SIG-M5 treated with dmso at 0.1 percent for 504 hours (cell line): ENCODE results near the gene RANBP10.
"Not testable (repeated sequence)": the region's sequence is repeated elsewhere in the genome, so short reads cannot be mapped to it uniquely, and the experiment has no call there.

Experiments
- DNase-seq: peaks from one replicate; lab custom pipeline; 2025; ENCODE audit not compliant: unreplicated experiment; lab: John Stamatoyannopoulos, UW

Gene RANBP10

GRCh38 chr16:67780847-67781564 is 25.4 kb downstream of the RANBP10 start:
- no peak for DNase-seq

GRCh38 chr16:67779256-67780014 is 26.9 kb downstream of the RANBP10 start:
- DNase-seq = no peak

- DNase-seq = no peak
Observed at GRCh38 chr16:67775273-67775672, 31.1 kb downstream of the RANBP10 start.

GRCh38 chr16:67774457-67774853 is 31.9 kb downstream of the RANBP10 start:
- DNase-seq = no peak

- no peak for DNase-seq
Observed at GRCh38 chr16:67773569-67774456, 32.5 kb downstream of the RANBP10 start.

- DNase-seq = no peak
Observed at GRCh38 chr16:67773099-67773498, 33.3 kb downstream of the RANBP10 start.

GRCh38 chr16:67770346-67770991 is 35.9 kb downstream of the RANBP10 start:
- no peak for DNase-seq

GRCh38 chr16:67767953-67768352 is 38.4 kb downstream of the RANBP10 start:
- no peak for DNase-seq

GRCh38 chr16:67766291-67766690 is 40.1 kb downstream of the RANBP10 start:
- DNase-seq = no peak

GRCh38 chr16:67764158-67764667 is 42.1 kb downstream of the RANBP10 start:
- no peak for DNase-seq

- no peak for DNase-seq
Observed at GRCh38 chr16:67763066-67763465, 43.3 kb downstream of the RANBP10 start.

GRCh38 chr16:67762385-67762784 is 44.0 kb downstream of the RANBP10 start:
- no peak for DNase-seq

GRCh38 chr16:67761924-67762323 is 44.4 kb downstream of the RANBP10 start:
- DNase-seq = no peak

GRCh38 chr16:67760956-67761230 is 45.5 kb downstream of the RANBP10 start:
- no peak for DNase-seq

- no peak for DNase-seq
Observed at GRCh38 chr16:67760206-67760955, 46.0 kb downstream of the RANBP10 start.

GRCh38 chr16:67758966-67759365 is 47.4 kb downstream of the RANBP10 start:
- DNase-seq = no peak

- DNase-seq = no peak
Observed at GRCh38 chr16:67758006-67758405, 48.4 kb downstream of the RANBP10 start.

GRCh38 chr16:67752641-67753040 is 53.7 kb downstream of the RANBP10 start:
- no peak for DNase-seq

- not testable (repeated sequence) for DNase-seq
Observed at GRCh38 chr16:67751331-67751730, 55.0 kb downstream of the RANBP10 start.

- no peak for DNase-seq
Observed at GRCh38 chr16:67750466-67750865, 55.9 kb downstream of the RANBP10 start.
